ENCODE data around the gene ZNF385C. TPM values are rescaled to one million over a fixed set of nuclear protein-coding genes. Genes with fewer than 3 reads are reported as not detected.

Gene ZNF385C
- total and polyA plus RNA-seq, 9 donors: 2.8 to 10.0 (median 7.6) TPM

GRCh38 chr17:41996855-41997164 lies 101.5 kb downstream of the ZNF385C start:
- Histone ChIP-seq H3K4me3 (ENCODE audit: low read length) (no peak overlapping the region), H3K36me3 (ENCODE audit: control insufficient read depth, insufficient read depth, low read length) (peaks cover 67% of the 10 kb centered on the region), H3K27ac (ENCODE audit: low read length) (no peak overlapping the region), H3K9me3 (replicated peaks; ENCODE audit: control insufficient read depth, low read depth, low read length) (no peaks in the 10 kb centered on the region), H3K4me1 (ENCODE audit: control insufficient read depth, insufficient read depth, low read length) (peaks cover 7% of the 10 kb centered on the region), H3K27me3 (ENCODE audit: control insufficient read depth, insufficient read depth, low read length) (no peaks in the 10 kb centered on the region)
- no peak for DNase-seq
- whole genome bisulfite sequencing (ENCODE audit: insufficient coverage): 100% methylated on average over 1 of the region's 2 CpGs

GRCh38 chr17:41992576-41992975 lies 105.7 kb downstream of the ZNF385C start:
- WGBS (ENCODE audit: insufficient coverage): 60% methylated on average over 2 of the region's 3 CpGs
- H3K9me3 ChIP-seq (replicated peaks; ENCODE audit: control insufficient read depth, low read depth, low read length): no peaks in the 10 kb centered on the region
- H3K36me3 ChIP-seq (ENCODE audit: control insufficient read depth, insufficient read depth, low read length): peaks cover 78% of the 10 kb centered on the region
- H3K27me3 ChIP-seq (ENCODE audit: control insufficient read depth, insufficient read depth, low read length): no peaks in the 10 kb centered on the region
- H3K4me3 ChIP-seq (ENCODE audit: low read length): no peak overlapping the region
- peak; percentile 66 for DNase-seq
- H3K27ac ChIP-seq (ENCODE audit: low read length): peak overlapping the region; percentile 82
- peaks cover 7% of the 10 kb centered on the region for H3K4me1 ChIP-seq (ENCODE audit: control insufficient read depth, insufficient read depth, low read length)

GRCh38 chr17:41989702-41990419 lies 108.4 kb downstream of the ZNF385C start:
- Histone ChIP-seq H3K9me3 (replicated peaks; ENCODE audit: control insufficient read depth, low read depth, low read length) (no peaks in the 10 kb centered on the region), H3K4me1 (ENCODE audit: control insufficient read depth, insufficient read depth, low read length) (peaks cover 11% of the 10 kb centered on the region), H3K4me3 (ENCODE audit: low read length) (no peak overlapping the region), H3K27me3 (ENCODE audit: control insufficient read depth, insufficient read depth, low read length) (no peaks in the 10 kb centered on the region), H3K27ac (ENCODE audit: low read length) (no peak overlapping the region), H3K36me3 (ENCODE audit: control insufficient read depth, insufficient read depth, low read length) (peaks cover 73% of the 10 kb centered on the region)
- WGBS (ENCODE audit: insufficient coverage): 94% methylated on average over 2 of the region's 5 CpGs
- DNase-seq: no peak

- Histone ChIP-seq H3K4me1 (ENCODE audit: control insufficient read depth, insufficient read depth, low read length) (peaks cover 11% of the 10 kb centered on the region), H3K36me3 (ENCODE audit: control insufficient read depth, insufficient read depth, low read length) (peaks cover 83% of the 10 kb centered on the region), H3K27me3 (ENCODE audit: control insufficient read depth, insufficient read depth, low read length) (no peaks in the 10 kb centered on the region), H3K27ac (ENCODE audit: low read length) (no peak overlapping the region), H3K4me3 (ENCODE audit: low read length) (no peak overlapping the region), H3K9me3 (replicated peaks; ENCODE audit: control insufficient read depth, low read depth, low read length) (no peaks in the 10 kb centered on the region)
- no peak for DNase-seq
- no CpG with 5 or more reads among the region's 2 CpGs for WGBS (ENCODE audit: insufficient coverage)
Observed at GRCh38 chr17:41988418-41988817, 109.9 kb downstream of the ZNF385C start.

GRCh38 chr17:41987642-41988041 lies 110.6 kb downstream of the ZNF385C start:
- no peaks in the 10 kb centered on the region for H3K27me3 ChIP-seq (ENCODE audit: control insufficient read depth, insufficient read depth, low read length)

GRCh38 chr17:41986634-41987033 lies 111.6 kb downstream of the ZNF385C start:
- no peak for DNase-seq
- Histone ChIP-seq H3K9me3 (replicated peaks; ENCODE audit: control insufficient read depth, low read depth, low read length) (no peaks in the 10 kb centered on the region), H3K4me3 (ENCODE audit: low read length) (no peak overlapping the region), H3K27me3 (ENCODE audit: control insufficient read depth, insufficient read depth, low read length) (no peaks in the 10 kb centered on the region), H3K27ac (ENCODE audit: low read length) (no peak overlapping the region), H3K4me1 (ENCODE audit: control insufficient read depth, insufficient read depth, low read length) (peaks cover 4% of the 10 kb centered on the region), H3K36me3 (ENCODE audit: control insufficient read depth, insufficient read depth, low read length) (peaks cover 89% of the 10 kb centered on the region)
- no CpG with 5 or more reads among the region's 1 CpG for WGBS (ENCODE audit: insufficient coverage)

More at GRCh38 chr17:41987642-41988041, 110.6 kb downstream of the ZNF385C start:
- Histone ChIP-seq H3K27ac (ENCODE audit: low read length) (no peak overlapping the region), H3K4me1 (ENCODE audit: control insufficient read depth, insufficient read depth, low read length) (peaks cover 9% of the 10 kb centered on the region), H3K9me3 (replicated peaks; ENCODE audit: control insufficient read depth, low read depth, low read length) (no peaks in the 10 kb centered on the region), H3K36me3 (ENCODE audit: control insufficient read depth, insufficient read depth, low read length) (peaks cover 87% of the 10 kb centered on the region), H3K4me3 (ENCODE audit: low read length) (no peak overlapping the region)
- 100% methylated on average over 1 of the region's 3 CpGs for WGBS (ENCODE audit: insufficient coverage)
- no peak for DNase-seq

- Histone ChIP-seq H3K27ac (ENCODE audit: low read length) (no peak overlapping the region), H3K27me3 (ENCODE audit: control insufficient read depth, insufficient read depth, low read length) (no peaks in the 10 kb centered on the region), H3K4me3 (ENCODE audit: low read length) (no peak overlapping the region), H3K36me3 (ENCODE audit: control insufficient read depth, insufficient read depth, low read length) (peaks cover 90% of the 10 kb centered on the region), H3K9me3 (replicated peaks; ENCODE audit: control insufficient read depth, low read depth, low read length) (no peaks in the 10 kb centered on the region), H3K4me1 (ENCODE audit: control insufficient read depth, insufficient read depth, low read length) (peaks cover 4% of the 10 kb centered on the region)
- 93% methylated on average over 4 of the region's 8 CpGs for WGBS (ENCODE audit: insufficient coverage)
- DNase-seq: no peak
Observed at GRCh38 chr17:41985919-41986318, 112.4 kb downstream of the ZNF385C start.

GRCh38 chr17:41984454-41984853 lies 113.8 kb downstream of the ZNF385C start:
- H3K4me1 ChIP-seq (ENCODE audit: control insufficient read depth, insufficient read depth, low read length): peaks cover 4% of the 10 kb centered on the region
- H3K27me3 ChIP-seq (ENCODE audit: control insufficient read depth, insufficient read depth, low read length): no peaks in the 10 kb centered on the region
- no peak overlapping the region for H3K27ac ChIP-seq (ENCODE audit: low read length)
- 82% methylated on average over 3 of the region's 8 CpGs for WGBS (ENCODE audit: insufficient coverage)
- H3K4me3 ChIP-seq (ENCODE audit: low read length): no peak overlapping the region
- no peaks in the 10 kb centered on the region for H3K9me3 ChIP-seq (replicated peaks; ENCODE audit: control insufficient read depth, low read depth, low read length)
- no peak for DNase-seq
- H3K36me3 ChIP-seq (ENCODE audit: control insufficient read depth, insufficient read depth, low read length): peaks cover 88% of the 10 kb centered on the region

GRCh38 chr17:41982026-41982760 lies 116.1 kb downstream of the ZNF385C start:
- 84% methylated on average over 12 of the region's 14 CpGs for WGBS (ENCODE audit: insufficient coverage)
- DNase-seq: no peak
- Histone ChIP-seq H3K4me1 (ENCODE audit: control insufficient read depth, insufficient read depth, low read length) (peaks cover 4% of the 10 kb centered on the region), H3K4me3 (ENCODE audit: low read length) (no peak overlapping the region), H3K36me3 (ENCODE audit: control insufficient read depth, insufficient read depth, low read length) (peaks cover 84% of the 10 kb centered on the region), H3K27me3 (ENCODE audit: control insufficient read depth, insufficient read depth, low read length) (no peaks in the 10 kb centered on the region), H3K27ac (ENCODE audit: low read length) (no peak overlapping the region), H3K9me3 (replicated peaks; ENCODE audit: control insufficient read depth, low read depth, low read length) (no peaks in the 10 kb centered on the region)

GRCh38 chr17:41977991-41978390 lies 120.3 kb downstream of the ZNF385C start:
- no peak overlapping the region for H3K27ac ChIP-seq (ENCODE audit: low read length)
- WGBS (ENCODE audit: insufficient coverage): 91% methylated on average over 4 of the region's 4 CpGs
- H3K27me3 ChIP-seq (ENCODE audit: control insufficient read depth, insufficient read depth, low read length): no peaks in the 10 kb centered on the region
- peaks cover 91% of the 10 kb centered on the region for H3K36me3 ChIP-seq (ENCODE audit: control insufficient read depth, insufficient read depth, low read length)
- peaks cover 8% of the 10 kb centered on the region for H3K4me1 ChIP-seq (ENCODE audit: control insufficient read depth, insufficient read depth, low read length)
- DNase-seq: no peak
- no peak overlapping the region for H3K4me3 ChIP-seq (ENCODE audit: low read length)
- no peaks in the 10 kb centered on the region for H3K9me3 ChIP-seq (replicated peaks; ENCODE audit: control insufficient read depth, low read depth, low read length)
